Hepatocyte (in vitro differentiated cells): ENCODE results near the gene LCLAT1.

Experiments
- CTCF ChIP-seq: fragments of 200-600 bp; sonication (generic); IDR thresholded peaks from 2 replicates; pipeline ENCODE4 v1.5.1; 2016; ENCODE audit warnings: antibody characterized with exemption, mild to moderate bottlenecking; ENCODE audit not compliant: poor library complexity
- EZH2 ChIP-seq: fragments of 200-600 bp; sonication (generic); IDR thresholded peaks from 2 replicates; pipeline ENCODE4 v1.6.1; 2016; ENCODE audit warnings: antibody characterized with exemption, mild to moderate bottlenecking, borderline replicate concordance
- EZH2phosphoT487 ChIP-seq: fragments of 200-600 bp; sonication (generic); IDR thresholded peaks from one replicate; pipeline ENCODE4 v1.6.1; 2018; ENCODE audit warnings: antibody characterized with exemption, mild to moderate bottlenecking, low read depth, moderate library complexity; ENCODE audit not compliant: unreplicated experiment, severe bottlenecking

- TF ChIP-seq CTCF (no peak), EZH2 (no peak), EZH2phosphoT487 (no peak)
These were observed 175.4 kb downstream of the LCLAT1 start for GRCh38 chr2:30622452-30622851.
